Heart right ventricle (tissue), 16 donors: ENCODE data around the gene ZNF71. TPM values are rescaled to one million over a fixed set of nuclear protein-coding genes. Genes with fewer than 3 reads are reported as not detected.
A peak's percentile ranks its signal among the peaks of the same experiment; 100 is the strongest.

ENCODE experiments used
- ATAC-seq, 8 donors: fragments of 200-7000 bp; cut with Tn5 transposase; one replicate each; pipeline ENCODE4 v1.9.1; 2020; ENCODE audit warnings: mild to moderate bottlenecking in 8 of 8, moderate library complexity in 8 of 8, moderate number of reproducible peaks in 1 of 8
- DNase-seq, 2 donors: peaks; one replicate each; pipeline ENCODE4 v3.0.0-alpha.2; 2020
- H3K27ac ChIP-seq, 10 donors: fragments of 200-600 bp; sonication (generic) in 2 of 10; one replicate each; pipeline versions ENCODE4 v1.5.0 to v1.8.0; 2020 to 2022; ENCODE audit warnings: mild to moderate bottlenecking in 3 of 10
- H3K27me3 ChIP-seq, 7 donors: fragments of 200-600 bp; one replicate each; pipeline ENCODE4 v1.8.0; 2021 to 2022; ENCODE audit warnings: mild to moderate bottlenecking in 2 of 7
- H3K36me3 ChIP-seq, 9 donors: fragments of 200-600 bp; sonication (generic) in 1 of 9; one replicate each; pipeline versions ENCODE4 v1.5.0 to v1.8.0; 2020 to 2022; ENCODE audit warnings: mild to moderate bottlenecking in 2 of 9
- H3K4me1 ChIP-seq, 9 donors: fragments of 200-600 bp; sonication (generic) in 1 of 9; one replicate each; pipeline versions ENCODE4 v1.5.0 to v1.8.0; 2020 to 2022; ENCODE audit warnings: mild to moderate bottlenecking in 4 of 9
- H3K4me3 ChIP-seq, 10 donors: fragments of 200-600 bp; sonication (generic) in 2 of 10; one replicate each; pipeline versions ENCODE4 v1.5.0 to v1.8.0; 2020 to 2022; ENCODE audit warnings: mild to moderate bottlenecking in 7 of 10, moderate library complexity in 2 of 10
- H3K9me3 ChIP-seq, 11 donors: fragments of 200-600 bp in 10 of 11; sonication (generic) in 2 of 11; one replicate each; pipeline versions ENCODE4 v1.5.0 to v1.8.0; 2013 to 2022; ENCODE audit warnings: mild to moderate bottlenecking in 2 of 11, control low read depth in 1 of 11, moderate library complexity in 1 of 11
- WGBS, 2 donors: extraction: QIAGEN DNeasy Blood & Tissue Kit; methylation state at CpG; one replicate each; pipeline ENCODE4 v1.1.7; 2013; ENCODE audit warnings: inconsistent platforms in 1 of 2; 5-methylcytosine and 5-hydroxymethylcytosine counted together
- intact Hi-C, 10 donors: fragments of 100-400 bp; cut with DNase I; formaldehyde crosslinking; loops; one replicate each; pipeline versions ENCODE4 v1.11.1 to v1.14.2; 2022
- polyA plus RNA-seq, 2 donors: library from polyadenylated mRNA; stranded (reverse); fragments of 200-250 nt; gene quantifications; one replicate each; pipeline ENCODE4 v1.2.3, GENCODE V29; 2013
- total RNA-seq, 10 donors: library from RNA; stranded (reverse); fragmentation: NEBNext Ultra II Directional in 3 of 10; extraction: Animal tissue kit (Norgen Biotek cat#: 25700) in 3 of 10; gene quantifications; one replicate each; pipeline versions ENCODE4 v1.2.1 to v1.2.4, GENCODE V29; 2021 to 2023
- TF ChIP-seq, protein P1 (sequence below), 9 donors: fragments of 200-600 bp; sonication (generic) in 2 of 9; IDR thresholded peaks; one replicate each; pipeline versions ENCODE4 v1.5.0 to v1.8.0; 2021 to 2022; ENCODE audit warnings: antibody characterized with exemption in 9 of 9, mild to moderate bottlenecking in 5 of 9, moderate library complexity in 1 of 9
- donor health status: Arrhythmogenic right ventricular cardiomyopathy.
- donor health status: ischemic (EF 13 %, LVEDD 7.1; RV severe dilation, severe dysfunction).
- donor health status: healthy with polysubstance abuse.
- donor health status: DM: no; HTN: yes; CAD: no.
- donor health status: DM: no; HTN: no; CAD: no.
- donor health status: ischemic (EF 25% LVEDD 6.9; RV normal size, moderate dysfunction).
- donor health status: ischemic (EF 25% LVEDD 5.7; RV mildly dilated, moderate dysfunction).
- donor health status: healthy.
- donor health status: DM: yes; HTN: yes; CAD: no.
- donor health status: Ischemic cardiomyopathy.
- donor health status: ischemic (EF 35%, LVEDD 5.7; RV mildly dilated, moderate dysfunction).
- donor health status: nonischemic (EF 11% LVEDD 7.7; RV severe dilation, severe dysfunction).
- donor health status: DM: yes; HTN: yes; CAD: no.
- donor health status: PGD.
- donor health status: ischemic (EF 29% LVEDD 5.4; RV normal size, mild dysfunction).
- donor health status: nonischemic (EF 23%, LVEDD 6.1; RV moderate dilation, normal function).

Gene ZNF71
- total and polyA plus RNA-seq, 12 donors = 2.9 to 7.2 (median 6.1) TPM

DNA sequence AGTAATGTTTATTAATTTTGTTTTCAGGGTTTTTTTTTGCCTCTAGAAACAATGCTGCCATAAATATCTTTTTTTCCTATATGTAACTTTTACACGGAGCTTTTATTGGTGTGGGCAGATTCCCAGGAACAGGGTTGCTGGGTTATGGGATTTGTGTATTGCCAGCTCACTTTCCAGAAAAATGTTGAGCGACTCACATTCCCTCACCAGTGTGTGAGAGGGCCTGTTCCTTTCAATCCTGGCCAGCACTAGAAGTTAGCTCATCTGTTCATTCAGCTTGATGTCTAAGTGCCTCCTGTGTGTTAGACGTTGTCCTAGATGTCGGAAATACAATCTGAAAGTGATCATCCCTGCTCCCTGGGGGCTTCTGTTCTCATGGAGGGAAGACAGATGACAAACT, 2.6 kb downstream of the ZNF71 start:
- Histone ChIP-seq H3K36me3 (peaks cover 0 to 43% (median 6%) of the 10 kb centered on the region in 9 donors), H3K27me3 (no peaks in the 10 kb centered on the region), H3K4me1 (peaks cover 0 to 28% (median 10%) of the 10 kb centered on the region in 9 donors), H3K4me3 (no peak overlapping the region), H3K9me3 (peaks cover 0 to 62% (median 0%) of the 10 kb centered on the region in 11 donors), H3K27ac (no peak overlapping the region)
- no peak for ATAC-seq
- intact Hi-C loops = no loop called here
- TF ChIP-seq, protein P1, sequence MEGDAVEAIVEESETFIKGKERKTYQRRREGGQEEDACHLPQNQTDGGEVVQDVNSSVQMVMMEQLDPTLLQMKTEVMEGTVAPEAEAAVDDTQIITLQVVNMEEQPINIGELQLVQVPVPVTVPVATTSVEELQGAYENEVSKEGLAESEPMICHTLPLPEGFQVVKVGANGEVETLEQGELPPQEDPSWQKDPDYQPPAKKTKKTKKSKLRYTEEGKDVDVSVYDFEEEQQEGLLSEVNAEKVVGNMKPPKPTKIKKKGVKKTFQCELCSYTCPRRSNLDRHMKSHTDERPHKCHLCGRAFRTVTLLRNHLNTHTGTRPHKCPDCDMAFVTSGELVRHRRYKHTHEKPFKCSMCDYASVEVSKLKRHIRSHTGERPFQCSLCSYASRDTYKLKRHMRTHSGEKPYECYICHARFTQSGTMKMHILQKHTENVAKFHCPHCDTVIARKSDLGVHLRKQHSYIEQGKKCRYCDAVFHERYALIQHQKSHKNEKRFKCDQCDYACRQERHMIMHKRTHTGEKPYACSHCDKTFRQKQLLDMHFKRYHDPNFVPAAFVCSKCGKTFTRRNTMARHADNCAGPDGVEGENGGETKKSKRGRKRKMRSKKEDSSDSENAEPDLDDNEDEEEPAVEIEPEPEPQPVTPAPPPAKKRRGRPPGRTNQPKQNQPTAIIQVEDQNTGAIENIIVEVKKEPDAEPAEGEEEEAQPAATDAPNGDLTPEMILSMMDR (IDR thresholded peaks at IDR 0.05) = no peak
- 84 to 87% methylated on average over 4 of the region's 4 CpGs for WGBS, 2 donors
- DNase-seq = no peak

DNA sequence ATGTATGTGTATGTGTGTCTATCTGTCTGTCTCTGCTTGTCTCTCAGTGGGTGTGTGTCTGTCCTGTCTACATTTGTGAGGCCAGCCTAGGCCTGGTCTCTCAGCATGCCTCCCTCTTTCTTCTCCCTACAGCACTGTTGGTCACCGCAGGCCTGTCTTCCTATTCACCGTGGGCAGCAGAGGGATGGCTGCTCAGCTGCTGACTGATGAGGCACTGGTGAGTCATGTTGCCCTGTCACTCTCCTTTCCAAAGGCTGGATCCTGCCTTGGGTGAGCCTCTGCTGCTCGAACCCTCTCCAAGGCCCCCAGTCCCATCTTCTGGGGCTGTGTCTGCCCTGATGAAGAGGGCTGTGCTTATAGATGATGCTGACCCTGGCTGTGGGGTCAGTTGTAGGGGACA, 6.3 kb downstream of the ZNF71 start:
- Histone ChIP-seq H3K36me3 (peaks cover 0 to 75% (median 18%) of the 10 kb centered on the region in 9 donors), H3K9me3 (peaks cover 0 to 82% (median 8%) of the 10 kb centered on the region in 11 donors), H3K27me3 (no peaks in the 10 kb centered on the region), H3K4me3 (no peak overlapping the region), H3K4me1 (peaks cover 0 to 24% (median 3%) of the 10 kb centered on the region in 9 donors), H3K27ac (no peak overlapping the region)
- 90 to 98% methylated on average over 3 of the region's 3 CpGs for WGBS, 2 donors
- TF ChIP-seq, protein P1 (IDR thresholded peaks at IDR 0.05) = no peak
- DNase-seq (no peak), ATAC-seq (no peak)
- intact Hi-C loops = no loop called here

DNA sequence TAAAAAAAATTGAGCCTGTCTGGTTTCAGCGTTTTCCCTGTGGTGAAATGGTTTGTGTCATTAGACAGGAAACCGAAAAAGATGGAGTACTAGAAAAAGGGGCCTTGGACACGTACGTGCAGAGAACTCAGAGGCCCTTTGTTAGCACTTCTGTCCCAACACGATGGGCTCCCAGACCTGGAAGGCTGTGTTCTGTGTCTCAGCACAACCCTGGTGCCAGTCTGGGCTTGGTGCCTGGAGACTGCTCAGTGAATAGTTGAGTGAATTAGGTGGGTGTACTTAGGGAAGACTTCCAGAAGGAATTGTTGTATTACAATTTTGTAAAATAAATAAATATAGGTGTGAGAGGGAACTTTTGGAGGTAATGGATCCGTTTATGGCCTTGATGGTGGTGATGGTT, 8.7 kb downstream of the ZNF71 start:
- TF ChIP-seq, protein P1 (IDR thresholded peaks at IDR 0.05) = no peak
- no peak for DNase-seq
- Histone ChIP-seq H3K36me3 (peaks cover 0 to 53% (median 18%) of the 10 kb centered on the region in 9 donors), H3K4me3 (no peak overlapping the region), H3K27ac (no peak overlapping the region), H3K4me1 (peaks cover 0 to 13% (median 4%) of the 10 kb centered on the region in 9 donors), H3K27me3 (no peaks in the 10 kb centered on the region), H3K9me3 (peaks cover 0 to 95% (median 12%) of the 10 kb centered on the region in 11 donors)
- intact Hi-C loops = no loop called here
- 68 to 77% methylated on average over 6 of the region's 6 CpGs for WGBS, 2 donors
- peak in 5 of 8 donors; percentile 34 to 82 (median 67) for ATAC-seq

DNA sequence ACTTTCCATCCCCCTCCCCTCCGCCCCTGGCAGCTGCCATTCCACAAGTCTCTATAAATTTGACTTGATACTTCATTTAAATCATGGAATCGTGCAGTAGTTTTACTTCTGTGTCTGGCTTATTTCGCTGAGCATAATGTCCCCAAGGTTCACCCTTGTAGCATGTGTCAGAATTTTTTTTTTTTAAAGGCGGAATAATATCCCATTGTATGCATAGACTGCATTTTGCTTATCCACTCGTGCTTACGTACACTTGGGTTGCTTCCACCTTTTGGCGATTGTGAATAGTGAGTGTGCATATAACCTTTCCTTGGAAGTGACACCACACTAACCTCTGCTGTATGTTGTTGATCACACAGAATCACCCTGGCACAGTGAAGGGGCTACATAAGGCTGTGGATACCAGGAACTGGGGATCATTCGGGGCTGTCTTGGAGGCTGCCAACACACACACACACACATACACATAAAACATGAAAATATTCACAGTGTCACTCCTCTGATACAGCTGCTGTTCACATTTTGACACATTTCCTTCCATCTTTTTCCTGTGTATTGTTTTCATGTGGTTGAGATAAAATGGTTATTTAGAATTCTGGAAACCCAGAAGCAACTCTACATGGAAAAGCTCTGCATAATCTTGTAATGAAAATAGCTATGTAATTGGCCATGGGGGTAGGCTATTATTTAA, 13.3 kb downstream of the ZNF71 start:
- Histone ChIP-seq H3K36me3 (peaks cover 0 to 47% (median 11%) of the 10 kb centered on the region in 9 donors), H3K9me3 (peaks cover 0 to 96% (median 12%) of the 10 kb centered on the region in 11 donors), H3K4me3 (no peak overlapping the region), H3K27ac (peak overlapping the region in 3 of 10 donors; percentile 18 to 31 (median 19)), H3K27me3 (no peaks in the 10 kb centered on the region), H3K4me1 (peaks cover 0 to 18% (median 7%) of the 10 kb centered on the region in 9 donors)
- TF ChIP-seq, protein P1 (IDR thresholded peaks at IDR 0.05) = no peak
- 70 to 80% methylated on average over 8 of the region's 8 CpGs for WGBS, 2 donors
- intact Hi-C loops = no loop called here
- ATAC-seq (peak in 4 of 8 donors; percentile 25 to 57 (median 39)), DNase-seq (no peak)
